ENCODE results near the gene GZMM. TPM values are rescaled to one million over a fixed set of nuclear protein-coding genes. Genes with fewer than 3 reads are reported as not detected.

The GZMM gene
- polyA plus RNA-seq, 12 donors, result 0.20 to 0.72 (median 0.26) TPM; not detected in 5

GRCh38 chr19:533364-534058 is 10.3 kb upstream of the GZMM start:
- no peak for DNase-seq

DNA sequence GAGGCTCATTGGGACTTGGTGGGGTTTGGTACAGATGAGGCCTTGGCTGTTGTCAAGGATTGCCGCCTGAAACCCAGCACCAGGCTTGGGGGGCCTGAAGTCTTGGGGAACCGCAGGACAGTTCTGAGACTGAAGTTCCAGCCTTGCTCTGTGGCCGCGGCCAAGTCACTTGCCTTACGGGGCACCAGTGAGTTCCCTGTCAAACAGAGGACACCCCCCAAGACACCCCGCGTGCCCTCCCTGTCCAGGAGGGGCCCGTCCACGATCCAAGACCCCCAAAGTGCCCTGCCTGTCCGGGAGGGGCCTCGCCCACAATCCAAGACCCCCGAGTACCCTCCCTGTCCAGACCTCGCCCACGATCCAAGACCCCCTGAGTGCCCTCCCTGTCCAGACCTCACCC is 9.8 kb upstream of the GZMM start:
- no peak for DNase-seq

GRCh38 chr19:535017-535835 is 8.6 kb upstream of the GZMM start:
- no peak for DNase-seq

- no peak for DNase-seq
Observed at GRCh38 chr19:536031-536880, 7.6 kb upstream of the GZMM start.

DNA sequence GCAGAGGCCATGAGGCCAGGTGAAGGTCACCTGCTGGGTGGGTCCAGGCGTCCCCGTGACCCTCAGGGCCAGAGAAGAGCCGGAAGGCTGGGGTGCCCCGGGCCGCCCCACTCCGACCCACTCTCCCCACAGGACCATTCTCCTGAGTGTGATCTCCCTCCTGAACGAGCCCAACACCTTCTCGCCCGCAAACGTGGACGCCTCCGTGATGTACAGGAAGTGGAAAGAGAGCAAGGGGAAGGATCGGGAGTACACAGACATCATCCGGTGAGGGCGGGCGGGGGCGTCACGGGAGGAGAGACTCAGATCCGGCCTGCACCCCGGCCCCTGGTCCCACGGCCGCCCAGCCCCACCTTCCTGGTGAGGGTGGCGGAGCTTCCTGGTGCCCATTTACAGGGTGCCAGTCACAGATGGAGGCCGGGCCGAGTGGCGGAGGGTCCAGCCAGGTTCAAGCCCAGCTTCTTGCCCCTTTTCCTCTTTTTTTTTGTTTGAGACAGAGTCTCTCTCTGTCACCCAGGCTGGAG is 6.9 kb upstream of the GZMM start:
- DNase-seq, result no peak

DNA sequence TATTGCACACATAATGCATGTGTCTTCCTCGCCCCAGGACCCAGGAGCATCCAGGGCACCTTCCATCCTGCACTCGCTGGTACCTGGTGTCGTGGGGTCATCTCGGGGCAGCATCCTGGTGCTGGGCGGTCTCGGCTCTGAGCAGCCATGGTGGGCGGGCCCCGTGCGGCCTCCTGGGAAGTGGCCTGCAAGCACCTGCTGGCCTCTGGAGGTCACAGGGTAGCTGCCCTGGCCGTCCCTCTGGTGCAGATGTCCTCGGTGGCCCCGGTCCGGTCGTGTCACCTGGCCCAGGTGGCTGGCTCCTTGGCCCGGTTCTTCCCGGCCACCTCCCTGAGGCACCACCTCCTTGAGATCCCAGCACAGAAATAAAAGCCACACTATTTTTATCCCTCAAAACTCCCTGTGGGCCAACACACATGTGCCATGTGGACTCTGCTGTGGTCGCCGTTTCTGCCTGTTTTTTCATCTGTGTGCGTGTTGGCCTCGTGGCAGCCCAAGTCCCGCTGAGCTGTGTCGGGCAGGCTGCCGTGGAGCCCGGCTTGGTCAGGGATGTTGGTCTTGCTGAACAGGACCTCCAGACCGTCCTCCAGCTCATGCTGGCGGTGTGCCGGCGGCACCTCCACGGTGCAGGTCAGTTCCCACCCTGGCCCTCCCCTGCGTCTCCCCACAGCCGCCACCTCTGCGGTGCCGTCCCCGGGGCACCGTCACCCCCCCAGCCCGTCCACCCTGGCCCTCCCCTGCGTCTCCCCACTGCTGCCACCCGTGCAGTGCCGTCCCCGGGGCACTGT is 5.0 kb upstream of the GZMM start:
- no peak for DNase-seq

DNA sequence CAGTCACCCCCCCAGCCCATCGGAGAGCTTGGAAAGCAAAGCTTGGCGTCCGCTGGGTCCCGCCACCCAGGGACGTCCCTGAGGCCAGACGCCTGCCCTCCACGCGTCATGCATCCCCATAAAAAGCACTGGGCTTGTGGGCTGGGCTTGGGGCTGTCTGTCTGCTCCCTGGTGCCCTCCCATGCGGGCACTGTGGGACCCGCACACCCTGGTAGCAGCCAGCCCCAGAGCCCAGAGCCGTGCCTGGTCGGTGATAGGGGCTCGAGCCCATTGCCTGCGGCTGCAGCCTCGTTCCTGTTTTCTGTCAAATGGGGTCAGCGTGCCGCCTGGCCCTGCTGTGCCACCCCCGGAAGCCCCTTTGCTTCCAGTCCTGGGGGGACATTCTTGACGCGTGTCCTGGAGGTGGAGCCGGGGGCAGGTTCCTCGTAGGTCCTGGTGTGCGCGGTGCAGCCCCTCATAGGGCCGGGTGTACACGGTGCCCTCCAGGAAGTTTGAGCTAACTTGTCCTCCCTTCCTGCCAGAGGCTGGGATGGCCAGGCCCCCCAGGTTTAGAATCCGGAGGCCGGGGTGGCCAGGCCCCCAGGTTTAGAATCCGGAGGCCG is 4.3 kb upstream of the GZMM start:
- DNase-seq, result no peak

GRCh38 chr19:540867-541637 is 2.8 kb upstream of the GZMM start:
- no peak for DNase-seq

DNA sequence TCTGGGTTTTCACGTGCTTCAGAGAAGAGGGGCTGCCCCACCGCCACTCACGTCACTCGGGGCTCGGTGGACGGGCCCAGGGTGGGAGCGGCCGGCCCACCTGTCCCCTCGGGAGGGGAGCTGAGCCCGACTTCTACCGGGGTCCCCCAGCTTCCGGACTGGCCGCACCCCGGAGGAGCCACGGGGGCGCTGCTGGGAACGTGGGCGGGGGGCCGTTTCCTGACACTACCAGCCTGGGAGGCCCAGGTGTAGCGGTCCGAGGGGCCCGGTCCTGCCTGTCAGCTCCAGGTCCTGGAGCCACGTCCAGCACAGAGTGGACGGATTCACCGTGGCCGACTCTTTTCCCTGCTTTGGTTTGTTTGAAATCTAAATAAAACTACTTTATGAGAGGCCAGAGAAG is 2.2 kb upstream of the GZMM start:
- DNase-seq, result no peak

DNA sequence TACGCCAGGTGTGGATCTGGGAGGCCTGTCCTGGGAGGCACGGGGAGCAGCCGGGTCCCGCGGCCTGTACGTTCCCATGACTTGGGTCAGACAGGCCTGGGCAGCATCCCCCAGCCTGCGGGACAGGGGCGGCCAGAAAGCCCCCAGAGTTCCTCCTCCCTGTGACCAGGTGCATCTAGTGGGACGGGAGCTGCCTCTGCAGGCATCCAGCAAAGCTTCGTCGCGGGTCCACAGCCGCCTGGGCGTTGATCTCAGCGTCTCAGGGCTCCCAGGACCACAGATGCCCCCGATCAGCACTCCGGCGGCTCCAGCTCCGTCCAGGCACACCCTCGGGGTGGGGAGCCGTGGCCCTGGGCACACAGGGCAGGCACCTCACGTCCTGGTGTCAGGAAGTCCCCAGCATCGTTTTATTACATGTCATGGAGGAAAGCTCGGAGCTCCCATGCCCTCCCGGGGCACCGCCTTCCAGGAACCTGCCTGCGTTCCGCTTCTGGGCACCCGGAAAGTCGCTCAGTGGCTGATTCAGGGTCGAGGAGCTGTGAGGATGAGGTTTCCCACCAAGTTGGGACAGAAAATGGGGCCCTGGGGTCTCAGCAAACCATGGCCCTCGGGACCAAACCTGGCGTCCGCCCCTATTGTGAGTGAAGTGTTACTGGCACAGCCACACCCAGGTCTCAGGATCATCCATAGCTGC is 1.5 kb upstream of the GZMM start:
- DNase-seq, result no peak

GRCh38 chr19:547117-547516 is 3.3 kb downstream of the GZMM start:
- DNase-seq, result no peak

DNA sequence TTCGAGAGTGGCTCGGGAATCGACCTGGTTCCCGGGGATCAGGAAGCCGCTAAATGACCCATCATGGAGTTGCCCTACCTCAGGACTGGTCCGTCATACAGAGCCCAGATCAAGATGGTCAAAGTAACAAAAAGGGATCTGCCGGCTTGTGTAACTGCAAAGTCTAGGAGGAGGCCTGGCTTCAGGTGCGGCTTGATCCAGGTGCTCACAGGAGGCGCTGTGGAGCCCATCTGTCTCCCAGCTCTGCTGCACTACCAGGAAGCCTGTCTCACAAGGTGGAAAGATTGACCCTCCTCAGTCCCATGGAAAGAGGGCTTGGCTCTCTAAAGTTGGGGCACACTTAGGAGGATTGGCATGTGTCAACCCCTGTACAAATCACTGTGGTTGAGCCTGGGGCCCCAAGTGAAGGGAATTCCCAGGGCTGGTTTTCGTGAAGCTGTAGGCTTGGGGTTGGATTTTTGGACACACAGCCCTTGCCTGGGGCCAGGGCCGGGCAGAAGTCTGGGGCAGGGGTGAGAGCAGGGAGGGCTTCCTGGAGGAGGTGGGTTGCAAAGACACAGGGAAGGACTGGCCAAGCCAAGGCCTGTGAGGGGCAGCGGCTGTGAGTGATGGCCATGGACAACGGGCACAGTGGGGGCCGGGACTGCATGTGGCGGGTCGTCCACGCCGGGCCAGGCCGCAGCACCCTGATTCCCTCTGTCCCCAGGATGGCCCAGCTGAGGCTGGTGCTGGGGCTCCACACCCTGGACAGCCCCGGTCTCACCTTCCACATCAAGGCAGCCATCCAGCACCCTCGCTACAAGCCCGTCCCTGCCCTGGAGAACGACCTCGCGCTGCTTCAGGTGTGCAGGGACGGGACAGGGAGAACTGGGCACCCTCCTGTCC is 4.2 kb downstream of the GZMM start:
- no peak for DNase-seq

- no peak for DNase-seq
Observed at GRCh38 chr19:548886-549830, 5.3 kb downstream of the GZMM start.

DNA sequence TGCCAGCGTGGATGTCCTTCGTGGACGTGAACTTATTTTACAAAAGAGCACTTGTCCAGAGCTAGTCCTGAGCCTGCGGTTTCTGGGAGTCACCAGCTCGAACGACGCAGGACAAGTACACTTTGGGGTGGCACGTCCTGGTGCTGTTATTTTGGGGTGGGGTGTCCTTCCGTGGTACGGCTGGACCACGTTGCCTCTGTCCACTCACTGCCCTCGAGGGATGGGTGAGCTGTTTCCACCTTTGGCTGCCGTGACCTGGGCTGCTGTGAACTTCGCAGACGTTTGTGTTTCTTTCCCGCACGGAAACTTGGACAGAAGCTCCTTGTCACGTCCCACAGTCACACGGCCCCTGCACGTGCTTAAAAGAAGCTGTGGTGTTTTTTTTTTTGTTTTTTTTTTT is 11.0 kb downstream of the GZMM start:
- DNase-seq, result no peak

DNA sequence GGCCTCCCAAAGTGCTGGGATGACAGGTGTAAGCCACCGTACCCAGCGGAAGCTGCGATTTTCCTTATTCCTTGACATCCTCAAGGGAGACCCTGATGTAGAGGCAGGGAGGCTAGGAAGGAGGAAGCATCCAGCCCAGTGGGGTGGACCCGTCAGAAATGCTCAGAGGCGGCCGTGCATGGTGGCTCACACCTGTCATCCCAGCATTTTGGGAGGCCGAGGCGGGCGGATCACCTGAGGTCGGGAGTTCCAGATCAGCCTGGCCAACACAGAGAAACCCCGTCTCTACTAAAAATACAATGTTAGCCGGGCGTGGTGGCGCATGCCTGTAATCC is 11.6 kb downstream of the GZMM start:
- no peak for DNase-seq

DNA sequence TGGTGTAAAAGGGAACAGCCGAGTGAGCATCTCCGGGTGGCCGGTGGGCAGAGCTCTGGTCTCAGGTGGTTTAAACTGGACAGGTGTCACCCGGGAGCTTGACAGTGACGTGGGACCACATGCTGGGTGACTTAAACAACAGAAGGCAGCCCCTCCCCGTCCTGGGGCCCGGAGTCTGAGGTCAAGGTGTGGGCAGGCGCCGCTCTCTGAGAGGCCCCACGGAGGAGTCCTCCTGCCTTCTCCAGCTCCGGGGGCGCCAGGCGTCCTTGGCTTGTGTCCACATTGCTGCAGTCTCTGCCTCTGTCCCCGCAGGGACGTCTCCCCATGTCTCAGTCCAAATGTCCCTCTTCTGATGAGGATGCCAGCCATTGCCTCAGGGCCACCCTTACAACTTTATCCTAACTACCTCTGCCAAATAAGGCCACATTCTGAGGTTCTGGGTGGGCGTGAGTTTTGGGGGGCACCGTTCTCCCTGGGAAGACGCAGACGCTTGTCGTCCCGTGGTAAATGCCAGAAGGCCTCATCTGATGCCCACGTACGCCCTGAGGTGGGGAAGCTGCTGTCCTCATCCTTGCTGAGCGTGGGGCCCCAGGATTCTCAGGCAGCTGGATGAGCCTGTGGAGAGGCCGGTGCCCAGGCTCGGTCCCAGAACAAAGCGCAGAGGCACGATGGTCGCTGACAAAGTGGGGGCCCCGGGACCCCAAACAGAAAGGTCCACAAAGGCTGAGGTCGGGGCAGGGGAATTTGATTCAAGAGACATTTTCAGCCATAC is 12.9 kb downstream of the GZMM start:
- no peak for DNase-seq
